Activated naive CD4-positive, alpha-beta T cell treated with anti-CD3 and anti-CD28 coated beads, Interleukin-2, amount 50 U/mL, for 72 hours (primary cell): ENCODE measurements around the gene TAF11L4. TPM values are rescaled to one million over a fixed set of nuclear protein-coding genes. Genes with fewer than 3 reads are reported as not detected.
A peak's percentile ranks its signal among the peaks of the same experiment; 100 is the strongest.
"Not testable (repeated sequence)": the region's sequence is repeated elsewhere in the genome, so short reads cannot be mapped to it uniquely, and the experiment has no call there.

ENCODE experiments used
- ATAC-seq, 2 donors: fragments of 150-1000 bp; cut with Tn5 transposase; 2 replicates each; pipeline ENCODE4 v1.10.0; 2021; ENCODE audit warnings: mild to moderate bottlenecking in 2 of 2, moderate library complexity in 2 of 2
- DNase-seq, 2 donors: peaks; one replicate each; pipeline ENCODE4 v3.0.0; 2021 to 2022; ENCODE audit warnings: low spot score in 2 of 2
- H3K27ac Mint-ChIP-seq, 2 donors: one replicate each; pipeline ENCODE4 v1.8.0; 2022; ENCODE audit warnings: mild to moderate bottlenecking in 2 of 2, mixed read lengths in 2 of 2
- H3K36me3 Mint-ChIP-seq, 2 donors: one replicate each; pipeline ENCODE4 v1.8.0; 2022; ENCODE audit warnings: mixed read lengths in 2 of 2
- H3K9me3 Mint-ChIP-seq, 2 donors: one replicate each; pipeline ENCODE4 v1.8.0; 2022; ENCODE audit warnings: mixed read lengths in 2 of 2
- total RNA-seq, 2 donors: library from RNA; stranded (reverse); gene quantifications; one replicate each; pipeline ENCODE4 v1.2.3, GENCODE V29; 2022

Gene TAF11L4
- total RNA-seq, 2 donors from 2014 or later, result not detected

DNA sequence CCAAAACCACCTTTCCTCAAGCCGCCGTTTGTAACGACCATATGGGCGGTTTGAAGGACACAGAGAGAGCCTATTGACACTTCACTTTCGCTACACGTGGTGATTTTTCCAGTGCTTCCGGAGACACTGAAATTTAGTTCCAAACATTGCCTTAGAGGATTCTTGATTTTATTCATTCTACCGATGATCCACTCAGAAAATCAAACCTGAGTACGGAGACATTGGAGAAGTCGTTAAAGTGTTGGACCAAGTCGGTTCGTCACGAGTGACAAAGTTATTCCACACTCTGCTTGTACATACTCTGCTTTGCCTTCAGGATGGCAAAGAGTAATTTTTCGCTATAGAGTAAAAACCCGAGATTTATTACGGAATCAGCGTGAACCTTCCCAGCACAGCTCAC lies 4.9 kb downstream of the TAF11L4 start:
- not testable (repeated sequence) for H3K27ac Mint-ChIP-seq, H3K36me3 Mint-ChIP-seq, H3K9me3 Mint-ChIP-seq, ATAC-seq
- peak in 1 of 2 donors; percentile 22 for DNase-seq

DNA sequence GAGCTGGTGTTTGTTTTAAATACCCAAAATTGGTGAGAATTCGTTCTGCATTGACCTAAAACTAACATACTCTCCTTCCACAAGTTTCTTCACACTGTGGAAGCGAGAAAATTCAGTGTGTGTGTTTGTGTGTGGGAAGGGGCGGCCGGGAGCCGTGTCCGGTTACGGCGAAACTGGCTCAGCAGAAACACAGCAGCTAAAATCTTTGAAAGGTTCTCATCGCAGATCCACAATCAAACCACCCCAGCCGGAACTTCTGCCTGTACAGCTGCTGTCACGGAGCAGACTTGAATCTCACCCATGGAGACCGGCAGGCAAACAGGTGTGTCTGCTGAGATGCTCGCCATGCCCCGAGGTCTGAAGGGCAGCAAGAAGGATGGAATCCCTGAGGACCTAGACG lies 6.8 kb downstream of the TAF11L4 start, which contains the start of gene TAF11L6:
TAF11L6 (plus strand) TSS at position 301 of the 400 bp plus-strand sequence.
- not testable (repeated sequence) for H3K9me3 Mint-ChIP-seq, H3K27ac Mint-ChIP-seq

More for the DNA sequence above, 6.8 kb downstream of the TAF11L4 start, which contains the start of gene TAF11L6:
- ATAC-seq, DNase-seq, H3K36me3 Mint-ChIP-seq: not testable (repeated sequence)

Other genes with a start within 250 kb of the TAF11L4 start
- gene TAF11L2, start 23.6 kb upstream of the TAF11L4 start, total RNA-seq, result not detected
- not detected for gene TAF11L3, start 3.4 kb upstream of the TAF11L4 start, total RNA-seq
- not detected for gene TAF11L5, start 3.4 kb downstream of the TAF11L4 start, total RNA-seq
- not detected for gene TAF11L6, start 6.9 kb downstream of the TAF11L4 start, total RNA-seq
- not detected for gene TAF11L7, start 64.0 kb downstream of the TAF11L4 start, total RNA-seq
- gene TAF11L8, start 69.2 kb downstream of the TAF11L4 start, total RNA-seq, result not detected
- gene TAF11L9, start 72.6 kb downstream of the TAF11L4 start, total RNA-seq, result not detected
- gene TAF11L10, start 76.0 kb downstream of the TAF11L4 start, total RNA-seq, result not detected
- not detected for gene TAF11L11, start 82.4 kb downstream of the TAF11L4 start, total RNA-seq
- not detected for gene TAF11L12, start 88.6 kb downstream of the TAF11L4 start, total RNA-seq
- not detected for gene TAF11L13, start 110.3 kb downstream of the TAF11L4 start, total RNA-seq
- gene TAF11L14, start 112.7 kb downstream of the TAF11L4 start, total RNA-seq, result not detected